SK-N-SH treated with all-trans-retinoic acid at 6 μM for 48 hours (cell line): Measurements from ENCODE around the gene SLC24A4.

ENCODE experiments used
- ATAC-seq: fragments of 200-7000 bp; cut with Tn5 transposase; 3 replicates; pipeline ENCODE4 v1.9.1; 2020; ENCODE audit warnings: mild to moderate bottlenecking, moderate library complexity
- BACH2 ChIP-seq: fragments of 250-450 bp; sonication (Bioruptor Pico); IDR thresholded peaks from 2 replicates; pipeline ENCODE4 v1.9.0; 2021; ENCODE audit warnings: mild to moderate bottlenecking, borderline replicate concordance
- CSDC2 ChIP-seq: fragments of 250-450 bp; sonication (Bioruptor Pico); IDR thresholded peaks from 2 replicates; pipeline ENCODE4 v1.5.0; 2020; ENCODE audit warnings: mild to moderate bottlenecking, moderate library complexity
- ESRRG ChIP-seq: fragments of 250-450 bp; sonication (Bioruptor Pico); IDR thresholded peaks from 2 replicates; pipeline ENCODE4 v1.6.1; 2021; ENCODE audit warnings: mild to moderate bottlenecking
- GLIS3 ChIP-seq: fragments of 250-450 bp; sonication (Bioruptor Pico); IDR thresholded peaks from 2 replicates; pipeline ENCODE4 v1.5.0; 2020; ENCODE audit warnings: mild to moderate bottlenecking, moderate library complexity
- ISL1 ChIP-seq: fragments of 250-450 bp; sonication (Bioruptor Pico); IDR thresholded peaks from 2 replicates; pipeline ENCODE4 v2.1.2; 2022; ENCODE audit warnings: mild to moderate bottlenecking, moderate library complexity
- OSR1 ChIP-seq: fragments of 250-450 bp; sonication (Bioruptor Pico); IDR thresholded peaks from 2 replicates; pipeline ENCODE4 v1.8.0; 2022; ENCODE audit warnings: moderate library complexity, mild to moderate bottlenecking, inconsistent platforms
- PPARA ChIP-seq: fragments of 250-450 bp; sonication (Bioruptor Pico); IDR thresholded peaks from 2 replicates; pipeline ENCODE4 v1.5.0; 2020; ENCODE audit warnings: mild to moderate bottlenecking, borderline replicate concordance
- RARB ChIP-seq: fragments of 250-450 bp; sonication (Bioruptor Pico); IDR thresholded peaks from 2 replicates; pipeline ENCODE4 v1.8.0; 2021; ENCODE audit warnings: mild to moderate bottlenecking, moderate library complexity
- SNAI2 ChIP-seq: fragments of 250-450 bp; sonication (Bioruptor Pico); IDR thresholded peaks from 2 replicates; pipeline ENCODE4 v1.5.0; 2020; ENCODE audit warnings: mild to moderate bottlenecking, moderate library complexity
- TCF4 ChIP-seq: fragments of 250-450 bp; sonication (Bioruptor Pico); IDR thresholded peaks from 2 replicates; pipeline ENCODE4 v1.8.0; 2021; ENCODE audit warnings: mild to moderate bottlenecking, moderate library complexity, borderline replicate concordance
- TOX ChIP-seq: fragments of 250-450 bp; sonication (Bioruptor Pico); IDR thresholded peaks from 2 replicates; pipeline ENCODE4 v1.8.0; 2021; ENCODE audit warnings: mild to moderate bottlenecking, moderate library complexity, borderline replicate concordance
- ZC3H10 ChIP-seq: fragments of 250-450 bp; sonication (Bioruptor Pico); IDR thresholded peaks from 2 replicates; pipeline ENCODE4 v1.5.1; 2021; ENCODE audit warnings: mild to moderate bottlenecking, moderate library complexity
- ZFP30 ChIP-seq: fragments of 450-650 bp; formaldehyde crosslinking; IDR thresholded peaks from 2 replicates; pipeline ENCODE4 v1.5.0; 2022; ENCODE audit warnings: mild to moderate bottlenecking, moderate library complexity
- ZNF565 ChIP-seq: fragments of 450-650 bp; formaldehyde crosslinking; conservative IDR thresholded peaks from 2 replicates; pipeline ENCODE4 v1.5.0; 2020; ENCODE audit warnings: low read depth, mild to moderate bottlenecking, moderate library complexity
- ZNF70 ChIP-seq: fragments of 450-650 bp; formaldehyde crosslinking; IDR thresholded peaks from 2 replicates; pipeline ENCODE4 v1.5.0; 2020; ENCODE audit warnings: mild to moderate bottlenecking, moderate library complexity
- ZNF8 ChIP-seq: fragments of 450-650 bp; formaldehyde crosslinking; IDR thresholded peaks from 2 replicates; pipeline ENCODE4 v1.5.0; 2020; ENCODE audit warnings: mild to moderate bottlenecking, moderate library complexity
- TF ChIP-seq, protein P1 (sequence below): fragments of 250-450 bp; sonication (Bioruptor Pico); IDR thresholded peaks from 2 replicates; pipeline ENCODE4 v1.8.0; 2021; ENCODE audit warnings: low read depth, mild to moderate bottlenecking, moderate library complexity, borderline replicate concordance
- TF ChIP-seq, protein P2 (sequence below): fragments of 250-450 bp; sonication (Bioruptor Pico); IDR thresholded peaks from 2 replicates; pipeline ENCODE4 v1.5.0; 2020; ENCODE audit warnings: mild to moderate bottlenecking, moderate library complexity
- TF ChIP-seq, protein P3 (sequence below): fragments of 250-450 bp; sonication (Bioruptor Pico); IDR thresholded peaks from 2 replicates; pipeline ENCODE4 v1.8.0; 2020; ENCODE audit warnings: mild to moderate bottlenecking, moderate library complexity, borderline replicate concordance

The SLC24A4 gene

DNA sequence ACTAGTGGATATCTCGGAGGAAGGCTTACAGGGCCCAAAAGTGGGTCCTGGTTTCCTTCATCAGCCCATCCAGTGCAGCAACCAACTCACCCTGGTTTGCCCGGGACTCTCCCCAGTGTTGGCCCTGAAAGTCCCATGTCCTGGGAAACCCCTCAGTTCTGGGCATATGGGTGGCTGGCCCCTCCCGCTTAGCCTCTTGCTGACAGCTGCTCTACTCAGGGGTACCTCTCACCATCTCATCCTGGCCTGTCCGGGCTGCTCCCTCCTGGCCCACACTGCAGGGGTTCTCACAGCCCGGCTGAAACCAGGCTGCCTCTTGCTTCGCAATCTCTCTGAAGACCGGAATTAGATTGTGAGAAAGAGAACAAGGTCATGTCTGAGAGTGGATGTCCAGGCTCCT is 48.9 kb upstream of the SLC24A4 start:
- TF ChIP-seq, protein P1, sequence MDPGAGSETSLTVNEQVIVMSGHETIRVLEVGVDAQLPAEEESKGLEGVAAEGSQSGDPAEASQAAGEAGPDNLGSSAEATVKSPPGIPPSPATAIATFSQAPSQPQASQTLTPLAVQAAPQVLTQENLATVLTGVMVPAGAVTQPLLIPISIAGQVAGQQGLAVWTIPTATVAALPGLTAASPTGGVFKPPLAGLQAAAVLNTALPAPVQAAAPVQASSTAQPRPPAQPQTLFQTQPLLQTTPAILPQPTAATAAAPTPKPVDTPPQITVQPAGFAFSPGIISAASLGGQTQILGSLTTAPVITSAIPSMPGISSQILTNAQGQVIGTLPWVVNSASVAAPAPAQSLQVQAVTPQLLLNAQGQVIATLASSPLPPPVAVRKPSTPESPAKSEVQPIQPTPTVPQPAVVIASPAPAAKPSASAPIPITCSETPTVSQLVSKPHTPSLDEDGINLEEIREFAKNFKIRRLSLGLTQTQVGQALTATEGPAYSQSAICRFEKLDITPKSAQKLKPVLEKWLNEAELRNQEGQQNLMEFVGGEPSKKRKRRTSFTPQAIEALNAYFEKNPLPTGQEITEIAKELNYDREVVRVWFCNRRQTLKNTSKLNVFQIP: no peak

DNA sequence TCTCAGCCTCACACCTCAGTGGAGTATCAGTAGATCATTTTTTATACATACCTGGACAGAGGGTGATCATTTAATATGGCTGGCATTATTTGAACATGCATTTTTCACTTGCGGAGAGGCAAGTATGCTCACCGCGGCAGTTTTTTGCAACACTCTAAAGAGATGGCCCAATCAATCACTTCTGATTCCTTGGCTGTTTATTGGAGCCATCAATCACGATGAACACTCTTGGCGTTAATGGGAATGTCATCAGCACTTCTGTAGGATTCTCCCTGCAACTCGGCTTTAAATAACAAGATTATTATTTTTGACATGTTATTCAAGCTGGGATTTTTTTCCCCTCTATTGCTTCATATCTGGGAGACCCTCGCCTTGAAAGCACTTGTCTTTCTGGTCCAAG is 46.9 kb upstream of the SLC24A4 start:
- TF ChIP-seq TOX (CRISPR knock-in tag): no peak
- no peak for ATAC-seq

More for the DNA sequence above, 48.9 kb upstream of the SLC24A4 start:
- no peak for ATAC-seq

DNA sequence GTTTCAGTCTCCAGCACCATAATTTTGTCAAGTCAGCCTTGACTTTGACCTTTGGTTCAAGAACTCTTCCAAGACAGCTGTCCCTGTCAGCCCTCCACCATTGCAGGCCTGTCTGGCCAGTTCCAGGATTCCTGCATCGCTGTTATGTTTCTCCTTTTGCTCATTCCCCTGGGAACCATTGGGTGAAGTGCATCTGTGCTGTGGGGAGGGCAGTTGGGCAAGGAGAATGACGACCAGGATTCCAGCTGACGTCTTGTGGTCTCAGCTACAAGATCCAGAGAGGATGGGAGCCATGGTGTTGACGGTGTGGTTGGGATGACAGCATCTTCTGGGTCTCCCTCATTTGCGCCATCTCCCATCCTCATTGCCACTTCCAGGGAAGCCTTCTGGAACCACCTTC is 45.9 kb upstream of the SLC24A4 start:
- ATAC-seq: no peak
- TF ChIP-seq, protein P2, sequence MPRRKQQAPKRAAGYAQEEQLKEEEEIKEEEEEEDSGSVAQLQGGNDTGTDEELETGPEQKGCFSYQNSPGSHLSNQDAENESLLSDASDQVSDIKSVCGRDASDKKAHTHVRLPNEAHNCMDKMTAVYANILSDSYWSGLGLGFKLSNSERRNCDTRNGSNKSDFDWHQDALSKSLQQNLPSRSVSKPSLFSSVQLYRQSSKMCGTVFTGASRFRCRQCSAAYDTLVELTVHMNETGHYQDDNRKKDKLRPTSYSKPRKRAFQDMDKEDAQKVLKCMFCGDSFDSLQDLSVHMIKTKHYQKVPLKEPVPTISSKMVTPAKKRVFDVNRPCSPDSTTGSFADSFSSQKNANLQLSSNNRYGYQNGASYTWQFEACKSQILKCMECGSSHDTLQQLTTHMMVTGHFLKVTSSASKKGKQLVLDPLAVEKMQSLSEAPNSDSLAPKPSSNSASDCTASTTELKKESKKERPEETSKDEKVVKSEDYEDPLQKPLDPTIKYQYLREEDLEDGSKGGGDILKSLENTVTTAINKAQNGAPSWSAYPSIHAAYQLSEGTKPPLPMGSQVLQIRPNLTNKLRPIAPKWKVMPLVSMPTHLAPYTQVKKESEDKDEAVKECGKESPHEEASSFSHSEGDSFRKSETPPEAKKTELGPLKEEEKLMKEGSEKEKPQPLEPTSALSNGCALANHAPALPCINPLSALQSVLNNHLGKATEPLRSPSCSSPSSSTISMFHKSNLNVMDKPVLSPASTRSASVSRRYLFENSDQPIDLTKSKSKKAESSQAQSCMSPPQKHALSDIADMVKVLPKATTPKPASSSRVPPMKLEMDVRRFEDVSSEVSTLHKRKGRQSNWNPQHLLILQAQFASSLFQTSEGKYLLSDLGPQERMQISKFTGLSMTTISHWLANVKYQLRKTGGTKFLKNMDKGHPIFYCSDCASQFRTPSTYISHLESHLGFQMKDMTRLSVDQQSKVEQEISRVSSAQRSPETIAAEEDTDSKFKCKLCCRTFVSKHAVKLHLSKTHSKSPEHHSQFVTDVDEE (CRISPR knock-in tag): no peak
- TF ChIP-seq ZC3H10 (no peak), TOX (CRISPR knock-in tag) (no peak), RARB (CRISPR knock-in tag) (no peak), GLIS3 (no peak), ZFP30 (CRISPR knock-in tag) (no peak), BACH2 (CRISPR knock-in tag) (no peak), SNAI2 (no peak), TCF4 (CRISPR knock-in tag) (no peak), OSR1 (no peak), ZNF565 (no peak), CSDC2 (CRISPR knock-in tag) (no peak), ISL1 (CRISPR knock-in tag) (no peak), ZNF8 (CRISPR knock-in tag) (no peak), ESRRG (CRISPR knock-in tag) (no peak)
- TF ChIP-seq, protein P3, sequence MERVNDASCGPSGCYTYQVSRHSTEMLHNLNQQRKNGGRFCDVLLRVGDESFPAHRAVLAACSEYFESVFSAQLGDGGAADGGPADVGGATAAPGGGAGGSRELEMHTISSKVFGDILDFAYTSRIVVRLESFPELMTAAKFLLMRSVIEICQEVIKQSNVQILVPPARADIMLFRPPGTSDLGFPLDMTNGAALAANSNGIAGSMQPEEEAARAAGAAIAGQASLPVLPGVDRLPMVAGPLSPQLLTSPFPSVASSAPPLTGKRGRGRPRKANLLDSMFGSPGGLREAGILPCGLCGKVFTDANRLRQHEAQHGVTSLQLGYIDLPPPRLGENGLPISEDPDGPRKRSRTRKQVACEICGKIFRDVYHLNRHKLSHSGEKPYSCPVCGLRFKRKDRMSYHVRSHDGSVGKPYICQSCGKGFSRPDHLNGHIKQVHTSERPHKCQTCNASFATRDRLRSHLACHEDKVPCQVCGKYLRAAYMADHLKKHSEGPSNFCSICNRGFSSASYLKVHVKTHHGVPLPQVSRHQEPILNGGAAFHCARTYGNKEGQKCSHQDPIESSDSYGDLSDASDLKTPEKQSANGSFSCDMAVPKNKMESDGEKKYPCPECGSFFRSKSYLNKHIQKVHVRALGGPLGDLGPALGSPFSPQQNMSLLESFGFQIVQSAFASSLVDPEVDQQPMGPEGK (CRISPR knock-in tag): no peak
- TF ChIP-seq, all 23 proteins: peak for 0

DNA sequence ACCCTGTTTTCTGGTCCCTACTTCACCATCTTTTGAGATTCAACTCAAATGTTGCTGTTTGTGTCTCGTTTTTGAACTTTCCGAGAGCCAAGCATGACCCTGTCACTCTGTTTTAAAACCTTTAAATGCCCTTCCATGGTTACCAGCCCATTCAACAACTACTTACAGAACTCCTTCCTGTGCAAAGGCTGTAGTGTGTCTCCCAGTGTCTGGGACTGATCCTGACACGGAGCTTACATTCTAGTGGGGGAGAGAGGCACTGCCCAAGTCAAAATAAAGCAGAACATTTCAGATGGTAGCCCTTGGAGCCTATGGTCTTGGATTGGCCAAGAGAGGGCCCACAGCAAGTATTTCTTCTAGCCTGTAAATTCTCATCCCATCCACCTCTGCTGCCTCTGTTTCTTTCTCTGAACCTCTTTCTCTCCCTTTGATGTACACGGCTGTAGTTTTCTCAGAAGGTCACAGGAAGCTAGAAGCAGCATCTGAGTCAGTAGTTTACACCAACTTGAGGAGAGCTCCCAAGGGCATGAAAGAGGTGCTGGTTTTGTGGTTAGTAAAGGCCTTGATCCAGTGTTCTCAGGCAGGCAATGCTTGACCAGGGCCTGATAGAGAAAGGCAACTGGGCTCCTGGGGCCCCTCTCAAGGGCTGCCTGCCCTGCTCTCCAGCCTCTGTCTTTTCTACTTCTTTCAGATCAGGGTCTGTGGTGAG is 42.3 kb upstream of the SLC24A4 start:
- ATAC-seq: no peak

More for the DNA sequence above, 42.3 kb upstream of the SLC24A4 start:
- TF ChIP-seq, protein P1: no peak
- no peak for TF ChIP-seq RARB (CRISPR knock-in tag)
- TF ChIP-seq PPARA (CRISPR knock-in tag): no peak
- TF ChIP-seq ZC3H10: no peak
- TF ChIP-seq GLIS3: no peak
- TF ChIP-seq OSR1: no peak
- TF ChIP-seq TCF4 (CRISPR knock-in tag): no peak
- TF ChIP-seq, protein P2 (CRISPR knock-in tag): no peak
- no peak for TF ChIP-seq ZNF70 (CRISPR knock-in tag)
- TF ChIP-seq, all 23 proteins: peak for 0
